ENCODE results near the gene RFX2.

The RFX2 gene

GRCh38 chr19:5956728-5957127 lies 153.6 kb downstream of the RFX2 start:
- H3K9me3 ChIP-seq (ENCODE audit: control insufficient read depth, insufficient read depth, low read length): no peaks in the 10 kb centered on the region
- DNase-seq (ENCODE audit: low read depth, low spot score): no peak
- peaks cover 26% of the 10 kb centered on the region for H3K4me1 ChIP-seq (ENCODE audit: control insufficient read depth, insufficient read depth, low read length)
- H3K36me3 ChIP-seq (ENCODE audit: control insufficient read depth, insufficient read depth, low read length): no peaks in the 10 kb centered on the region
- no peak overlapping the region for H3K27ac ChIP-seq (ENCODE audit: low read length)
- H3K27me3 ChIP-seq (ENCODE audit: control insufficient read depth, insufficient read depth, low read length): no peaks in the 10 kb centered on the region
- WGBS (ENCODE audit: insufficient coverage, insufficient read length): no CpG with 5 or more reads among the region's 12 CpGs
- no peak overlapping the region for H3K4me3 ChIP-seq (ENCODE audit: low read length)

GRCh38 chr19:5956323-5956722 lies 154.0 kb downstream of the RFX2 start:
- Histone ChIP-seq H3K27ac (ENCODE audit: low read length) (no peak overlapping the region), H3K36me3 (ENCODE audit: control insufficient read depth, insufficient read depth, low read length) (no peaks in the 10 kb centered on the region), H3K27me3 (ENCODE audit: control insufficient read depth, insufficient read depth, low read length) (no peaks in the 10 kb centered on the region), H3K4me3 (ENCODE audit: low read length) (no peak overlapping the region), H3K4me1 (ENCODE audit: control insufficient read depth, insufficient read depth, low read length) (peaks cover 28% of the 10 kb centered on the region), H3K9me3 (ENCODE audit: control insufficient read depth, insufficient read depth, low read length) (no peaks in the 10 kb centered on the region)
- WGBS (ENCODE audit: insufficient coverage, insufficient read length): no CpG with 5 or more reads among the region's 3 CpGs
- DNase-seq (ENCODE audit: low read depth, low spot score): no peak

- DNase-seq (ENCODE audit: low read depth, low spot score): no peak
- H3K27ac ChIP-seq (ENCODE audit: low read length): no peak overlapping the region
- no peaks in the 10 kb centered on the region for H3K9me3 ChIP-seq (ENCODE audit: control insufficient read depth, insufficient read depth, low read length)
- H3K36me3 ChIP-seq (ENCODE audit: control insufficient read depth, insufficient read depth, low read length): no peaks in the 10 kb centered on the region
- H3K27me3 ChIP-seq (ENCODE audit: control insufficient read depth, insufficient read depth, low read length): no peaks in the 10 kb centered on the region
- peaks cover 29% of the 10 kb centered on the region for H3K4me1 ChIP-seq (ENCODE audit: control insufficient read depth, insufficient read depth, low read length)
- WGBS (ENCODE audit: insufficient coverage, insufficient read length): no CpG with 5 or more reads among the region's 3 CpGs
- H3K4me3 ChIP-seq (ENCODE audit: low read length): no peak overlapping the region
These were observed 154.7 kb downstream of the RFX2 start for GRCh38 chr19:5955636-5955935.

GRCh38 chr19:5954293-5954692 lies 156.0 kb downstream of the RFX2 start:
- Histone ChIP-seq H3K4me1 (ENCODE audit: control insufficient read depth, insufficient read depth, low read length) (peaks cover 32% of the 10 kb centered on the region), H3K4me3 (ENCODE audit: low read length) (no peak overlapping the region), H3K27ac (ENCODE audit: low read length) (no peak overlapping the region), H3K9me3 (ENCODE audit: control insufficient read depth, insufficient read depth, low read length) (no peaks in the 10 kb centered on the region), H3K36me3 (ENCODE audit: control insufficient read depth, insufficient read depth, low read length) (no peaks in the 10 kb centered on the region), H3K27me3 (ENCODE audit: control insufficient read depth, insufficient read depth, low read length) (no peaks in the 10 kb centered on the region)
- no peak for DNase-seq (ENCODE audit: low read depth, low spot score)
- no CpG with 5 or more reads among the region's 6 CpGs for WGBS (ENCODE audit: insufficient coverage, insufficient read length)

GRCh38 chr19:5953680-5954213 lies 156.6 kb downstream of the RFX2 start:
- H3K27ac ChIP-seq (ENCODE audit: low read length): no peak overlapping the region
- no peaks in the 10 kb centered on the region for H3K9me3 ChIP-seq (ENCODE audit: control insufficient read depth, insufficient read depth, low read length)
- H3K27me3 ChIP-seq (ENCODE audit: control insufficient read depth, insufficient read depth, low read length): no peaks in the 10 kb centered on the region
- DNase-seq (ENCODE audit: low read depth, low spot score): no peak
- no peak overlapping the region for H3K4me3 ChIP-seq (ENCODE audit: low read length)
- H3K4me1 ChIP-seq (ENCODE audit: control insufficient read depth, insufficient read depth, low read length): peaks cover 32% of the 10 kb centered on the region
- no peaks in the 10 kb centered on the region for H3K36me3 ChIP-seq (ENCODE audit: control insufficient read depth, insufficient read depth, low read length)
- WGBS (ENCODE audit: insufficient coverage, insufficient read length): no CpG with 5 or more reads among the region's 17 CpGs

GRCh38 chr19:5953030-5953589 lies 157.2 kb downstream of the RFX2 start:
- Histone ChIP-seq H3K9me3 (ENCODE audit: control insufficient read depth, insufficient read depth, low read length) (no peaks in the 10 kb centered on the region), H3K4me1 (ENCODE audit: control insufficient read depth, insufficient read depth, low read length) (peaks cover 28% of the 10 kb centered on the region), H3K27me3 (ENCODE audit: control insufficient read depth, insufficient read depth, low read length) (no peaks in the 10 kb centered on the region), H3K36me3 (ENCODE audit: control insufficient read depth, insufficient read depth, low read length) (no peaks in the 10 kb centered on the region), H3K4me3 (ENCODE audit: low read length) (no peak overlapping the region), H3K27ac (ENCODE audit: low read length) (no peak overlapping the region)
- WGBS (ENCODE audit: insufficient coverage, insufficient read length): no CpG with 5 or more reads among the region's 5 CpGs
- DNase-seq (ENCODE audit: low read depth, low spot score): no peak

- Histone ChIP-seq H3K27me3 (ENCODE audit: control insufficient read depth, insufficient read depth, low read length) (no peaks in the 10 kb centered on the region), H3K9me3 (ENCODE audit: control insufficient read depth, insufficient read depth, low read length) (no peaks in the 10 kb centered on the region), H3K27ac (ENCODE audit: low read length) (no peak overlapping the region), H3K36me3 (ENCODE audit: control insufficient read depth, insufficient read depth, low read length) (no peaks in the 10 kb centered on the region), H3K4me3 (ENCODE audit: low read length) (no peak overlapping the region), H3K4me1 (ENCODE audit: control insufficient read depth, insufficient read depth, low read length) (peaks cover 26% of the 10 kb centered on the region)
- no CpG with 5 or more reads among the region's 18 CpGs for WGBS (ENCODE audit: insufficient coverage, insufficient read length)
- no peak for DNase-seq (ENCODE audit: low read depth, low spot score)
These were observed 157.9 kb downstream of the RFX2 start for GRCh38 chr19:5952193-5953029.

- H3K36me3 ChIP-seq (ENCODE audit: control insufficient read depth, insufficient read depth, low read length): no peaks in the 10 kb centered on the region
- no peak for DNase-seq (ENCODE audit: low read depth, low spot score)
- peaks cover 26% of the 10 kb centered on the region for H3K4me1 ChIP-seq (ENCODE audit: control insufficient read depth, insufficient read depth, low read length)
- H3K9me3 ChIP-seq (ENCODE audit: control insufficient read depth, insufficient read depth, low read length): no peaks in the 10 kb centered on the region
- H3K27ac ChIP-seq (ENCODE audit: low read length): no peak overlapping the region
- no peak overlapping the region for H3K4me3 ChIP-seq (ENCODE audit: low read length)
- no CpG with 5 or more reads among the region's 19 CpGs for WGBS (ENCODE audit: insufficient coverage, insufficient read length)
- no peaks in the 10 kb centered on the region for H3K27me3 ChIP-seq (ENCODE audit: control insufficient read depth, insufficient read depth, low read length)
These were observed 158.9 kb downstream of the RFX2 start for GRCh38 chr19:5951338-5951861.

- WGBS (ENCODE audit: insufficient coverage, insufficient read length): no CpG with 5 or more reads among the region's 3 CpGs
- no peak overlapping the region for H3K4me3 ChIP-seq (ENCODE audit: low read length)
- no peaks in the 10 kb centered on the region for H3K27me3 ChIP-seq (ENCODE audit: control insufficient read depth, insufficient read depth, low read length)
- DNase-seq (ENCODE audit: low read depth, low spot score): no peak
- H3K9me3 ChIP-seq (ENCODE audit: control insufficient read depth, insufficient read depth, low read length): no peaks in the 10 kb centered on the region
- no peak overlapping the region for H3K27ac ChIP-seq (ENCODE audit: low read length)
- no peaks in the 10 kb centered on the region for H3K36me3 ChIP-seq (ENCODE audit: control insufficient read depth, insufficient read depth, low read length)
- peaks cover 26% of the 10 kb centered on the region for H3K4me1 ChIP-seq (ENCODE audit: control insufficient read depth, insufficient read depth, low read length)
These were observed 159.6 kb downstream of the RFX2 start for GRCh38 chr19:5950741-5951140.

GRCh38 chr19:5949792-5950305 lies 160.5 kb downstream of the RFX2 start:
- H3K27me3 ChIP-seq (ENCODE audit: control insufficient read depth, insufficient read depth, low read length): no peaks in the 10 kb centered on the region
- peaks cover 26% of the 10 kb centered on the region for H3K4me1 ChIP-seq (ENCODE audit: control insufficient read depth, insufficient read depth, low read length)
- H3K36me3 ChIP-seq (ENCODE audit: control insufficient read depth, insufficient read depth, low read length): no peaks in the 10 kb centered on the region
- no peak overlapping the region for H3K27ac ChIP-seq (ENCODE audit: low read length)
- DNase-seq (ENCODE audit: low read depth, low spot score): no peak
- H3K4me3 ChIP-seq (ENCODE audit: low read length): no peak overlapping the region
- WGBS (ENCODE audit: insufficient coverage, insufficient read length): no CpG with 5 or more reads among the region's 13 CpGs
- H3K9me3 ChIP-seq (ENCODE audit: control insufficient read depth, insufficient read depth, low read length): no peaks in the 10 kb centered on the region
